H9 (cell line): Measurements from ENCODE around the gene RAI14. TPM values are rescaled to one million over a fixed set of nuclear protein-coding genes. Genes with fewer than 3 reads are reported as not detected.

Experiments used
- DNase-seq: peaks from one replicate; pipeline ENCODE4 v3.0.0-alpha.2; 2017
- H2AFZ ChIP-seq: one replicate; pipeline ENCODE4 v1.6.1; 2013; ENCODE audit warnings: mild to moderate bottlenecking, low read length, control low read depth, moderate library complexity
- H2AK5ac ChIP-seq: 2 replicates; pipeline ENCODE4 v1.6.1; 2013; ENCODE audit warnings: low read length, control low read depth, mixed read lengths; ENCODE audit not compliant: insufficient read length
- H2BK120ac ChIP-seq: one replicate; pipeline ENCODE4 v1.6.1; 2013; ENCODE audit warnings: low read depth, mild to moderate bottlenecking, low read length, control low read depth, inconsistent platforms; ENCODE audit not compliant: poor library complexity, severe bottlenecking
- H2BK12ac ChIP-seq: 2 replicates; pipeline ENCODE4 v1.6.1; 2013; ENCODE audit warnings: low read length, control low read depth, mixed read lengths, low read depth; ENCODE audit not compliant: insufficient read length
- H2BK15ac ChIP-seq: 2 replicates; pipeline ENCODE4 v1.6.1; 2013; ENCODE audit warnings: low read depth, low read length, control low read depth
- H2BK20ac ChIP-seq: one replicate; pipeline ENCODE4 v1.6.1; 2013; ENCODE audit warnings: low read depth, mild to moderate bottlenecking, low read length, control low read depth, inconsistent platforms; ENCODE audit not compliant: poor library complexity, severe bottlenecking
- H2BK5ac ChIP-seq: 2 replicates; pipeline ENCODE4 v1.6.1; 2013; ENCODE audit warnings: low read length, control low read depth, mixed read lengths; ENCODE audit not compliant: insufficient read length
- H3K14ac ChIP-seq: 2 replicates; pipeline ENCODE4 v1.6.1; 2013; ENCODE audit warnings: low read length, control low read depth; ENCODE audit not compliant: insufficient read depth
- H3K18ac ChIP-seq: 2 replicates; pipeline ENCODE4 v1.6.1; 2013; ENCODE audit warnings: low read depth, mild to moderate bottlenecking, mixed read lengths, low read length, control low read depth; ENCODE audit not compliant: insufficient read length
- H3K23ac ChIP-seq: 2 replicates; pipeline ENCODE4 v1.6.1; 2013; ENCODE audit warnings: low read length, control low read depth, mixed read lengths, low read depth; ENCODE audit not compliant: insufficient read length
- H3K23me2 ChIP-seq: 2 replicates; pipeline ENCODE4 v1.6.1; 2013; ENCODE audit warnings: low read depth, mild to moderate bottlenecking, mixed read lengths, low read length, control low read depth; ENCODE audit not compliant: insufficient read length, poor library complexity, severe bottlenecking
- H3K27ac ChIP-seq: 2 replicates; pipeline ENCODE4 v1.5.1; 2013; ENCODE audit warnings: low read length, control low read depth, mixed read lengths, low read depth; ENCODE audit not compliant: insufficient read length
- H3K27me3 ChIP-seq: 2 replicates; pipeline ENCODE4 v1.6.1; 2013; ENCODE audit warnings: low read length, control low read depth, inconsistent platforms; ENCODE audit not compliant: insufficient read depth
- H3K4ac ChIP-seq: 2 replicates; pipeline ENCODE4 v1.6.1; 2013; ENCODE audit warnings: low read depth, mild to moderate bottlenecking, control low read depth, inconsistent platforms, low read length, moderate library complexity
- H3K4me1 ChIP-seq: 2 replicates; pipeline ENCODE4 v1.6.1; 2013; ENCODE audit warnings: low read length, control low read depth, inconsistent platforms; ENCODE audit not compliant: insufficient read depth
- H3K4me2 ChIP-seq: 2 replicates; pipeline ENCODE4 v1.6.1; 2013; ENCODE audit warnings: low read length, control low read depth, mixed read lengths; ENCODE audit not compliant: insufficient read length, insufficient read depth
- H3K56ac ChIP-seq: 2 replicates; pipeline ENCODE4 v1.6.1; 2013; ENCODE audit warnings: low read depth, mild to moderate bottlenecking, mixed read lengths, low read length, control low read depth; ENCODE audit not compliant: insufficient read length
- H3K79me1 ChIP-seq: 2 replicates; pipeline ENCODE4 v1.6.1; 2013; ENCODE audit warnings: low read depth, mild to moderate bottlenecking, moderate library complexity, low read length, control low read depth, inconsistent platforms; ENCODE audit not compliant: insufficient read depth, poor library complexity, severe bottlenecking
- H3K79me2 ChIP-seq: 2 replicates; pipeline ENCODE4 v1.6.1; 2013; ENCODE audit warnings: low read length, control low read depth, inconsistent platforms; ENCODE audit not compliant: insufficient read depth
- H3K9ac ChIP-seq: 2 replicates; pipeline ENCODE4 v1.6.1; 2013; ENCODE audit warnings: low read length, control low read depth, mixed read lengths; ENCODE audit not compliant: insufficient read length; ENCODE audit errors: extremely low read depth
- H3K9me3 ChIP-seq: one replicate; pipeline ENCODE4 v1.6.1; 2013; ENCODE audit warnings: low read depth, low read length, inconsistent platforms; ENCODE audit not compliant: control insufficient read depth
- H3T11ph ChIP-seq: one replicate; pipeline ENCODE4 v1.6.1; 2013; ENCODE audit warnings: mild to moderate bottlenecking, low read length, control low read depth, inconsistent platforms
- H4K20me1 ChIP-seq: one replicate; pipeline ENCODE4 v1.6.1; 2013; ENCODE audit not compliant: control insufficient read depth, insufficient read length, insufficient read depth
- H4K5ac ChIP-seq: 2 replicates; pipeline ENCODE4 v1.6.1; 2013; ENCODE audit warnings: low read depth, mild to moderate bottlenecking, mixed read lengths, low read length, control low read depth; ENCODE audit not compliant: insufficient read length
- H4K8ac ChIP-seq: replicated peaks from 2 replicates; pipeline ENCODE4 v1.6.1; 2013; ENCODE audit warnings: low read length, control low read depth, mixed read lengths, low read depth; ENCODE audit not compliant: insufficient read length
- H4K91ac ChIP-seq: 2 replicates; pipeline ENCODE4 v1.6.1; 2013; ENCODE audit warnings: low read depth, mild to moderate bottlenecking, moderate library complexity, mixed read lengths, low read length, control low read depth; ENCODE audit not compliant: insufficient read length
- H3K27ac Mint-ChIP-seq, 3 experiments: 2 replicates in 2 of 3; 3 replicates in 1 of 3; pipeline ENCODE4 v1.8.0; 2020 to 2021; ENCODE audit warnings: mixed read lengths in 3 of 3, mild to moderate bottlenecking in 1 of 3, moderate library complexity in 1 of 3
- H3K27me3 Mint-ChIP-seq: 2 replicates; pipeline ENCODE4 v1.8.0; 2021; ENCODE audit warnings: low read depth, mild to moderate bottlenecking, moderate library complexity, mixed read lengths
- H3K36me3 Mint-ChIP-seq, 3 experiments: 2 replicates in 2 of 3; 3 replicates in 1 of 3; pipeline ENCODE4 v1.8.0; 2020 to 2021; ENCODE audit warnings: low read depth in 3 of 3, mixed read lengths in 3 of 3; ENCODE audit not compliant: insufficient read depth in 1 of 3
- H3K4me1 Mint-ChIP-seq, 2 experiments: 2 replicates each; pipeline ENCODE4 v1.8.0; 2020; ENCODE audit warnings: mixed read lengths in 2 of 2
- H3K4me3 Mint-ChIP-seq, 2 experiments: 2 replicates in 1 of 2; 3 replicates in 1 of 2; pipeline ENCODE4 v1.8.0; 2020 to 2021; ENCODE audit warnings: mild to moderate bottlenecking in 2 of 2, mixed read lengths in 2 of 2, moderate library complexity in 1 of 2
- H3K9me3 Mint-ChIP-seq, 2 experiments: 2 replicates in 1 of 2; 3 replicates in 1 of 2; pipeline ENCODE4 v1.8.0; 2020; ENCODE audit warnings: mild to moderate bottlenecking in 2 of 2, mixed read lengths in 2 of 2, moderate library complexity in 1 of 2
- WGBS: extraction: QIAGEN DNeasy Blood & Tissue Kit; methylation state at CpG from one replicate; pipeline ENCODE4 v1.1.7; 2013; ENCODE audit warnings: missing lambda C conversion rate, low lambda C conversion rate, mixed read lengths; ENCODE audit not compliant: insufficient read length; ENCODE audit errors: extremely low coverage; 5-methylcytosine and 5-hydroxymethylcytosine counted together
- total RNA-seq: library from RNA; stranded (reverse); gene quantifications from 2 replicates; pipeline ENCODE4 v1.2.1, GENCODE V29; 2021
- TF ChIP-seq, protein P1 (sequence below): fragments of 200-600 bp; sonication (generic); conservative IDR thresholded peaks from 3 replicates; pipeline ENCODE4 v1.8.0; 2021; ENCODE audit warnings: antibody characterized with exemption, mild to moderate bottlenecking

RAI14 gene
- total RNA-seq, 1 experiment from 2014 or later, result 127 TPM

- Mint-ChIP-seq H3K4me3 (no peak overlapping the region), H3K27me3 (no peaks in the 10 kb centered on the region), H3K9me3 (no peaks in the 10 kb centered on the region), H3K27ac (peak overlapping the region in 1 of 3 experiments; percentile 80; a peak in 3 of 7 replicates), H3K36me3 (peaks cover 5 to 54% (median 25%) of the 10 kb centered on the region in 3 experiments; a peak in 6 of 7 replicates), H3K4me1 (peaks cover 7% of the 10 kb centered on the region in 2 experiments)
- H4K91ac ChIP-seq, result no peak overlapping the region
- no peak overlapping the region for H3K14ac ChIP-seq
- no peak overlapping the region for H2AK5ac ChIP-seq
- no peak overlapping the region for H4K5ac ChIP-seq
- no peak overlapping the region for H3K18ac ChIP-seq
- H3K9ac ChIP-seq, result no peak overlapping the region
- no peaks in the 10 kb centered on the region for H3K23me2 ChIP-seq
- no peaks in the 10 kb centered on the region; the same call in 1 of the 2 replicates for H3K4me1 ChIP-seq
- no peak overlapping the region for H3K4me2 ChIP-seq
- H3K56ac ChIP-seq, result no peak overlapping the region
- no peaks in the 10 kb centered on the region for H3K27me3 ChIP-seq
- H2BK20ac ChIP-seq, result no peak overlapping the region
- H2BK5ac ChIP-seq, result no peak overlapping the region
- no peak for DNase-seq
- no peak overlapping the region for H3T11ph ChIP-seq
- no peak overlapping the region for H3K27ac ChIP-seq
- H4K20me1 ChIP-seq, result no peaks in the 10 kb centered on the region
- TF ChIP-seq, protein P1, sequence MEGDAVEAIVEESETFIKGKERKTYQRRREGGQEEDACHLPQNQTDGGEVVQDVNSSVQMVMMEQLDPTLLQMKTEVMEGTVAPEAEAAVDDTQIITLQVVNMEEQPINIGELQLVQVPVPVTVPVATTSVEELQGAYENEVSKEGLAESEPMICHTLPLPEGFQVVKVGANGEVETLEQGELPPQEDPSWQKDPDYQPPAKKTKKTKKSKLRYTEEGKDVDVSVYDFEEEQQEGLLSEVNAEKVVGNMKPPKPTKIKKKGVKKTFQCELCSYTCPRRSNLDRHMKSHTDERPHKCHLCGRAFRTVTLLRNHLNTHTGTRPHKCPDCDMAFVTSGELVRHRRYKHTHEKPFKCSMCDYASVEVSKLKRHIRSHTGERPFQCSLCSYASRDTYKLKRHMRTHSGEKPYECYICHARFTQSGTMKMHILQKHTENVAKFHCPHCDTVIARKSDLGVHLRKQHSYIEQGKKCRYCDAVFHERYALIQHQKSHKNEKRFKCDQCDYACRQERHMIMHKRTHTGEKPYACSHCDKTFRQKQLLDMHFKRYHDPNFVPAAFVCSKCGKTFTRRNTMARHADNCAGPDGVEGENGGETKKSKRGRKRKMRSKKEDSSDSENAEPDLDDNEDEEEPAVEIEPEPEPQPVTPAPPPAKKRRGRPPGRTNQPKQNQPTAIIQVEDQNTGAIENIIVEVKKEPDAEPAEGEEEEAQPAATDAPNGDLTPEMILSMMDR, result no peak
- H2BK120ac ChIP-seq, result no peak overlapping the region
- no peak overlapping the region for H2BK15ac ChIP-seq
- no peak overlapping the region for H3K4ac ChIP-seq
- no peaks in the 10 kb centered on the region for H3K9me3 ChIP-seq
- no peak overlapping the region for H2AFZ ChIP-seq
- no peaks in the 10 kb centered on the region for H3K79me2 ChIP-seq
- H3K23ac ChIP-seq, result no peak overlapping the region
- H4K8ac ChIP-seq, result no peak overlapping the region
- no CpG with 5 or more reads among the region's 1 CpG for WGBS
- H3K79me1 ChIP-seq, result no peaks in the 10 kb centered on the region
- no peak overlapping the region for H2BK12ac ChIP-seq
Measured at GRCh38 chr5:34811706-34812105, 155.6 kb downstream of the RAI14 start.
